Testis (tissue), 2 donors: ENCODE results near the gene SAFB2.

Experiments used
- CTCF ChIP-seq, 3 experiments: fragments of 450-650 bp in 2 of 3; fragments of 200-600 bp in 1 of 3; sonication (generic) in 1 of 3; IDR thresholded peaks; one replicate each; pipeline ENCODE4 v1.5.1; 2016 to 2019; ENCODE audit warnings: antibody characterized with exemption in 3 of 3, mild to moderate bottlenecking in 2 of 3, moderate library complexity in 1 of 3
- POLR2A ChIP-seq: fragments of 450-650 bp; IDR thresholded peaks from one replicate; pipeline ENCODE4 v1.6.1; 2017; ENCODE audit warnings: antibody characterized with exemption, mild to moderate bottlenecking, moderate library complexity

- TF ChIP-seq CTCF (IDR thresholded peaks at IDR 0.05) (no peak), POLR2A (no peak)
Measured at GRCh38 chr19:5632241-5632612, 9.7 kb upstream of the SAFB2 start.
